Vagina (tissue), 2 donors: ENCODE data around the gene GAA. TPM values are rescaled to one million over a fixed set of nuclear protein-coding genes. Genes with fewer than 3 reads are reported as not detected.

Source experiments
- DNase-seq, 2 donors: peaks; one replicate each; pipeline ENCODE4 v3.0.0-alpha.2; 2017; ENCODE audit errors: extremely low spot score in 2 of 2
- H3K27ac ChIP-seq: fragments of 200-600 bp; sonication (generic); one replicate; pipeline ENCODE4 v1.5.1; 2019
- H3K27me3 ChIP-seq: fragments of 200-600 bp; sonication (generic); one replicate; pipeline ENCODE4 v1.5.1; 2019
- H3K36me3 ChIP-seq, 2 donors: fragments of 200-600 bp; sonication (generic); one replicate each; pipeline ENCODE4 v1.5.1; 2017 to 2019
- H3K4me1 ChIP-seq: fragments of 200-600 bp; sonication (generic); one replicate; pipeline ENCODE4 v1.5.1; 2019
- H3K4me3 ChIP-seq, 2 donors: fragments of 200-600 bp; sonication (generic); 1 replicate in 1 of 2; 2 replicates in 1 of 2; pipeline ENCODE4 v1.5.1; 2016 to 2019
- H3K9me3 ChIP-seq: fragments of 200-600 bp; sonication (generic); one replicate; pipeline ENCODE4 v1.5.1; 2019
- CTCF ChIP-seq, 3 experiments: fragments of 450-650 bp in 2 of 3; fragments of 200-600 bp in 1 of 3; sonication (generic) in 1 of 3; IDR thresholded peaks; one replicate each; pipeline ENCODE4 v1.5.1; 2017 to 2019; ENCODE audit warnings: antibody characterized with exemption in 3 of 3, mild to moderate bottlenecking in 2 of 3, moderate library complexity in 2 of 3
- POLR2A ChIP-seq, 2 donors: fragments of 450-650 bp; IDR thresholded peaks; one replicate each; pipeline ENCODE4 v1.6.1; 2017; ENCODE audit warnings: antibody characterized with exemption in 2 of 2, mild to moderate bottlenecking in 2 of 2, moderate library complexity in 2 of 2
- POLR2AphosphoS5 ChIP-seq, 2 donors: sonication (generic); formaldehyde crosslinking; IDR thresholded peaks; one replicate each; pipeline ENCODE4 v1.9.0; 2017; ENCODE audit warnings: antibody characterized with exemption in 2 of 2, mild to moderate bottlenecking in 2 of 2, low read depth in 1 of 2; ENCODE audit not compliant: insufficient read depth in 1 of 2
- intact Hi-C: fragments of 100-400 bp; cut with DNase I; formaldehyde crosslinking; loops from one replicate; pipeline ENCODE4 v1.15.1; 2023
- total RNA-seq: library from RNA; depleted of rRNA; stranded (reverse); fragments of >200 nt; gene quantifications from one replicate; pipeline ENCODE4 v1.2.3, GENCODE V29; 2016

Gene GAA
- total RNA-seq, 1 donor from 2014 or later: 34.1 TPM

- Histone ChIP-seq H3K4me1 (peaks cover 16% of the 10 kb centered on the region), H3K4me3 (no peak overlapping the region), H3K9me3 (no peaks in the 10 kb centered on the region), H3K27ac (no peak overlapping the region), H3K27me3 (no peaks in the 10 kb centered on the region), H3K36me3 (peaks cover 0 to 5% of the 10 kb centered on the region in 2 donors)
- DNase-seq: no peak
- TF ChIP-seq POLR2A (IDR thresholded peaks at IDR 0.05) (no peak), CTCF (IDR thresholded peaks at IDR 0.05) (no peak), POLR2AphosphoS5 (IDR thresholded peaks at IDR 0.05; ENCODE audit: insufficient read depth in 1 of 2, low read depth in 1 of 2) (no peak)
- intact Hi-C loops: no loop called here
Observed at GRCh38 chr17:80108036-80108971, 6.9 kb downstream of the GAA start.

- H3K27ac ChIP-seq: no peak overlapping the region
- H3K9me3 ChIP-seq: no peaks in the 10 kb centered on the region
- H3K4me3 ChIP-seq: no peak overlapping the region
- peaks cover 9% of the 10 kb centered on the region for H3K4me1 ChIP-seq
- H3K27me3 ChIP-seq: no peaks in the 10 kb centered on the region
- H3K36me3 ChIP-seq: peaks cover 0 to 5% of the 10 kb centered on the region in 2 donors
- intact Hi-C loops: no loop called here
- DNase-seq: no peak
- TF ChIP-seq POLR2A (IDR thresholded peaks at IDR 0.05) (no peak), POLR2AphosphoS5 (IDR thresholded peaks at IDR 0.05; ENCODE audit: insufficient read depth in 1 of 2, low read depth in 1 of 2) (no peak), CTCF (IDR thresholded peaks at IDR 0.05) (no peak)
Observed at GRCh38 chr17:80109066-80109660, 7.8 kb downstream of the GAA start.

- no peak overlapping the region for H3K4me3 ChIP-seq
- no peaks in the 10 kb centered on the region for H3K27me3 ChIP-seq
- H3K36me3 ChIP-seq: peaks cover 0 to 5% of the 10 kb centered on the region in 2 donors
- no peak overlapping the region for H3K27ac ChIP-seq
- H3K9me3 ChIP-seq: no peaks in the 10 kb centered on the region
- intact Hi-C loops: no loop called here
- H3K4me1 ChIP-seq: peaks cover 9% of the 10 kb centered on the region
- DNase-seq: no peak
- TF ChIP-seq POLR2A (IDR thresholded peaks at IDR 0.05) (no peak), CTCF (IDR thresholded peaks at IDR 0.05) (no peak), POLR2AphosphoS5 (IDR thresholded peaks at IDR 0.05; ENCODE audit: insufficient read depth in 1 of 2, low read depth in 1 of 2) (peak; percentile 18 to 24)
Observed at GRCh38 chr17:80109713-80110446, 8.5 kb downstream of the GAA start.

- intact Hi-C loops: no loop called here
- no peak overlapping the region for H3K27ac ChIP-seq
Observed at GRCh38 chr17:80110447-80110812, 9.0 kb downstream of the GAA start.

More at GRCh38 chr17:80110447-80110812, 9.0 kb downstream of the GAA start:
- Histone ChIP-seq H3K4me1 (peaks cover 9% of the 10 kb centered on the region), H3K4me3 (no peak overlapping the region), H3K36me3 (peaks cover 0 to 5% of the 10 kb centered on the region in 2 donors), H3K27me3 (no peaks in the 10 kb centered on the region), H3K9me3 (no peaks in the 10 kb centered on the region)
- DNase-seq: no peak
- no peak for TF ChIP-seq CTCF (IDR thresholded peaks at IDR 0.05)
